BJ (cell line): ENCODE measurements around the gene SEMA3D. TPM values are rescaled to one million over a fixed set of nuclear protein-coding genes. Genes with fewer than 3 reads are reported as not detected.
A peak's percentile ranks its signal among the peaks of the same experiment; 100 is the strongest.

Experiments
- CTCF ChIA-PET: fragments of 350-600 bp; formaldehyde crosslinking; extraction: SDS; loops from one replicate; lab custom pipeline; 2021; ENCODE audit warnings: antibody characterized with exemption, inconsistent platforms; lab: Yijun Ruan, JAX
- POLR2A ChIA-PET: fragments of 300-600 bp; sonication (Branson Sonifier 250); formaldehyde crosslinking; extraction: SDS; loops from one replicate; lab custom pipeline; 2021; ENCODE audit warnings: antibody characterized with exemption; lab: Charles Lee
- DNase-seq: peaks from one replicate; pipeline ENCODE4 v3.0.0-alpha.2; 2011; ENCODE audit warnings: low read depth
- H3K27me3 ChIP-seq: 2 replicates; pipeline ENCODE4 v1.6.0; 2011; ENCODE audit warnings: low read length; ENCODE audit not compliant: control insufficient read depth, insufficient read depth
- H3K36me3 ChIP-seq: 2 replicates; pipeline ENCODE4 v1.5.1; 2011; ENCODE audit warnings: low read length; ENCODE audit not compliant: control insufficient read depth, insufficient read depth
- H3K4me3 ChIP-seq: 2 replicates; pipeline ENCODE4 v1.5.1; 2011; ENCODE audit warnings: low read depth, mild to moderate bottlenecking, control low read depth, low read length
- CTCF ChIP-seq: IDR thresholded peaks from 2 replicates; pipeline ENCODE4 v1.5.1; 2011; ENCODE audit warnings: low read depth, mild to moderate bottlenecking, control low read depth, inconsistent platforms, low read length, moderate library complexity; ENCODE audit not compliant: insufficient read depth
- polyA plus RNA-seq: library from polyadenylated mRNA; depleted of rRNA; stranded (reverse); fragments of >200 nt; gene quantifications from 2 replicates; pipeline ENCODE4 v1.2.3, GENCODE V29; 2011

The SEMA3D gene
- polyA plus RNA-seq, 1 experiment: 19.9 TPM

- CTCF ChIA-PET: interaction anchor here (0.7 kb wide), 1 partner anchor 37 kb away, joined by 3 read pairs; no protein-coding TSS in a partner anchor
- Histone ChIP-seq H3K36me3 (no peaks in the 10 kb centered on the region), H3K4me3 (no peak overlapping the region), H3K27me3 (no peaks in the 10 kb centered on the region)
- no peak for DNase-seq
- POLR2A ChIA-PET: no interaction called here
- TF ChIP-seq CTCF: no peak
Observed at GRCh38 chr7:85144771-85145170, 42.1 kb downstream of the SEMA3D start.

- peak; percentile 55 for DNase-seq
- CTCF ChIA-PET: no interaction called here
- Histone ChIP-seq H3K4me3 (no peak overlapping the region), H3K36me3 (no peaks in the 10 kb centered on the region), H3K27me3 (no peaks in the 10 kb centered on the region)
- no peak for TF ChIP-seq CTCF
- POLR2A ChIA-PET: no interaction called here
Observed at GRCh38 chr7:85135977-85136376, 50.9 kb downstream of the SEMA3D start.

GRCh38 chr7:85133560-85133959 is 53.3 kb downstream of the SEMA3D start:
- Histone ChIP-seq H3K27me3 (no peaks in the 10 kb centered on the region), H3K4me3 (no peak overlapping the region), H3K36me3 (no peaks in the 10 kb centered on the region)
- ChIA-PET POLR2A (no interaction called here), CTCF (interaction anchor here (1.3 kb wide), 1 partner anchor 53 kb away, joined by 4 read pairs; the partner anchor contains the start of gene SEMA3D)
- no peak for TF ChIP-seq CTCF
- no peak for DNase-seq

- no peaks in the 10 kb centered on the region for H3K27me3 ChIP-seq
- DNase-seq: no peak
- CTCF ChIA-PET: interaction anchor here (1.3 kb wide), 1 partner anchor 54 kb away, joined by 4 read pairs; the partner anchor contains the start of gene SEMA3D
- TF ChIP-seq CTCF: no peak
- POLR2A ChIA-PET: no interaction called here
- H3K4me3 ChIP-seq: no peak overlapping the region
- no peaks in the 10 kb centered on the region for H3K36me3 ChIP-seq
Observed at GRCh38 chr7:85133006-85133405, 53.9 kb downstream of the SEMA3D start.

GRCh38 chr7:85130702-85131101 is 56.2 kb downstream of the SEMA3D start:
- ChIA-PET POLR2A (no interaction called here), CTCF (interaction anchor here (0.6 kb wide), 1 partner anchor 1782 kb away, joined by 3 read pairs; no protein-coding TSS in a partner anchor)
- no peak for DNase-seq
- Histone ChIP-seq H3K4me3 (no peak overlapping the region), H3K27me3 (no peaks in the 10 kb centered on the region), H3K36me3 (no peaks in the 10 kb centered on the region)
- no peak for TF ChIP-seq CTCF
